H1 (cell line): ENCODE data around the gene ZFP64. TPM values are rescaled to one million over a fixed set of nuclear protein-coding genes. Genes with fewer than 3 reads are reported as not detected.

Experiments used
- CTCF ChIA-PET: fragments of 300-600 bp; sonication (Branson Sonifier 250); formaldehyde crosslinking; loops from one replicate; lab custom pipeline; 2021; ENCODE audit not compliant: partially characterized antibody; lab: Charles Lee
- POLR2A ChIA-PET: fragments of 300-600 bp; sonication (Branson Sonifier 250); formaldehyde crosslinking; loops from one replicate; lab custom pipeline; 2021; ENCODE audit warnings: inconsistent platforms; ENCODE audit not compliant: partially characterized antibody; lab: Charles Lee
- DNase-seq, 2 experiments: peaks; one replicate each; pipeline versions ENCODE4 v3.0.0 to v3.0.0-alpha.2; 2010 to 2022; ENCODE audit warnings: low spot score in 2 of 2, low read depth in 1 of 2, mixed read lengths in 1 of 2
- FAIRE-seq: peaks from 2 replicates; lab custom pipeline; 2011; peaks lifted over from hg19 to GRCh38; lab: Jason Lieb, UNC
- H2AFZ ChIP-seq: 2 replicates; pipeline ENCODE4 v1.8.1; 2012; ENCODE audit warnings: low read length, inconsistent platforms
- H2AK5ac ChIP-seq: 2 replicates; pipeline ENCODE4 v1.6.1; 2013; ENCODE audit warnings: low read depth, low read length
- H2BK120ac ChIP-seq: replicated peaks from 2 replicates; pipeline ENCODE3; 2013; ENCODE audit warnings: low read depth, low read length, inconsistent platforms
- H2BK12ac ChIP-seq: 2 replicates; pipeline ENCODE4 v1.6.1; 2013; ENCODE audit warnings: low read depth, low read length
- H2BK15ac ChIP-seq: 2 replicates; pipeline ENCODE4 v1.6.1; 2013; ENCODE audit warnings: low read length
- H2BK20ac ChIP-seq: 2 replicates; pipeline ENCODE4 v1.6.1; 2013; ENCODE audit warnings: low read length
- H2BK5ac ChIP-seq: 2 replicates; pipeline ENCODE4 v1.6.1; 2013; ENCODE audit warnings: low read depth, low read length
- H3K14ac ChIP-seq: 2 replicates; pipeline ENCODE4 v1.6.1; 2013; ENCODE audit warnings: inconsistent platforms; ENCODE audit not compliant: insufficient read length
- H3K18ac ChIP-seq: 2 replicates; pipeline ENCODE4 v1.6.1; 2013; ENCODE audit warnings: low read length; ENCODE audit errors: extremely low read depth
- H3K23ac ChIP-seq: 2 replicates; pipeline ENCODE4 v1.6.1; 2013; ENCODE audit warnings: inconsistent platforms; ENCODE audit not compliant: insufficient read length
- H3K23me2 ChIP-seq: 2 replicates; pipeline ENCODE4 v1.6.1; 2013; ENCODE audit warnings: low read depth, low read length
- H3K27ac ChIP-seq: 2 replicates; pipeline ENCODE4 v1.6.1; 2011; ENCODE audit warnings: low read depth, low read length, inconsistent platforms
- H3K27me3 ChIP-seq, 4 experiments: replicated peaks in 1 of 4; 1 replicate in 1 of 4; 2 replicates in 3 of 4; pipeline versions ENCODE4 v1.6.1 to v1.8.1; 2011 to 2013; ENCODE audit warnings: low read length in 3 of 4, mild to moderate bottlenecking in 3 of 4, inconsistent platforms in 2 of 4, mixed read lengths in 2 of 4, moderate library complexity in 1 of 4; ENCODE audit not compliant: control insufficient read depth in 3 of 4, insufficient read depth in 3 of 4; ENCODE audit errors: extremely low read depth in 1 of 4
- H3K36me3 ChIP-seq, 4 experiments: 2 replicates each; pipeline versions ENCODE4 v1.6.1 to v1.8.1; 2011 to 2013; ENCODE audit warnings: mild to moderate bottlenecking in 4 of 4, low read length in 3 of 4, moderate library complexity in 2 of 4, control low read depth in 1 of 4, inconsistent platforms in 1 of 4; ENCODE audit not compliant: insufficient read depth in 4 of 4, control insufficient read depth in 2 of 4
- H3K4ac ChIP-seq: replicated peaks from 2 replicates; pipeline ENCODE3; 2013; ENCODE audit warnings: low read length, low read depth, mixed read lengths, inconsistent platforms; ENCODE audit not compliant: insufficient read length
- H3K4me1 ChIP-seq, 4 experiments: replicated peaks in 1 of 4; 1 replicate in 1 of 4; 2 replicates in 3 of 4; pipeline versions ENCODE4 v1.6.1 to v1.8.1; 2011 to 2013; ENCODE audit warnings: low read length in 3 of 4, inconsistent platforms in 2 of 4, mixed read lengths in 1 of 4; ENCODE audit not compliant: insufficient read depth in 4 of 4, control insufficient read depth in 3 of 4
- H3K4me2 ChIP-seq, 2 experiments: 2 replicates each; pipeline versions ENCODE4 v1.6.1 to v1.8.1; 2011 to 2013; ENCODE audit warnings: low read depth in 2 of 2, low read length in 2 of 2, control low read depth in 1 of 2, inconsistent platforms in 1 of 2, mild to moderate bottlenecking in 1 of 2; ENCODE audit not compliant: insufficient read depth in 1 of 2
- H3K4me3 ChIP-seq, 4 experiments: fragments of 200-600, 300-600 bp in 1 of 4; sonication (generic), shearing (Covaris generic), sonication (Bioruptor Twin) in 1 of 4; 2 replicates each; pipeline versions ENCODE4 v1.5.1 to v1.8.1; 2011 to 2016; ENCODE audit warnings: low read length in 4 of 4, low read depth in 3 of 4, control low read depth in 2 of 4, inconsistent platforms in 2 of 4, mild to moderate bottlenecking in 2 of 4, mixed read lengths in 1 of 4, moderate library complexity in 1 of 4; ENCODE audit not compliant: insufficient read depth in 2 of 4; ENCODE audit errors: extremely low read depth in 1 of 4
- H3K56ac ChIP-seq: replicated peaks from 2 replicates; pipeline ENCODE3; 2013; ENCODE audit warnings: low read depth, mild to moderate bottlenecking, mixed read lengths, low read length, inconsistent platforms; ENCODE audit not compliant: insufficient read length
- H3K79me1 ChIP-seq: 2 replicates; pipeline ENCODE4 v1.6.1; 2013; ENCODE audit warnings: low read depth, low read length, control low read depth
- H3K79me2 ChIP-seq, 2 experiments: 2 replicates each; pipeline versions ENCODE4 v1.6.1 to v1.8.1; 2012 to 2013; ENCODE audit warnings: low read length in 2 of 2, mild to moderate bottlenecking in 2 of 2, inconsistent platforms in 1 of 2; ENCODE audit not compliant: insufficient read depth in 2 of 2, control insufficient read depth in 1 of 2
- H3K9ac ChIP-seq, 4 experiments: replicated peaks in 1 of 4; 1 replicate in 1 of 4; 2 replicates in 3 of 4; pipeline versions ENCODE4 v1.6.1 to v1.8.1; 2011 to 2013; ENCODE audit warnings: low read depth in 3 of 4, low read length in 3 of 4, control low read depth in 2 of 4, mild to moderate bottlenecking in 2 of 4, moderate library complexity in 2 of 4, inconsistent platforms in 1 of 4; ENCODE audit errors: extremely low read depth in 1 of 4
- H3K9me3 ChIP-seq, 2 experiments: 2 replicates each; pipeline versions ENCODE4 v1.6.1 to v1.8.1; 2012 to 2013; ENCODE audit warnings: mild to moderate bottlenecking in 2 of 2, moderate library complexity in 2 of 2, control low read depth in 1 of 2, inconsistent platforms in 1 of 2, low read depth in 1 of 2, low read length in 1 of 2, mixed read lengths in 1 of 2; ENCODE audit not compliant: insufficient read depth in 2 of 2
- H4K20me1 ChIP-seq, 2 experiments: replicated peaks in 1 of 2; 2 replicates each; pipeline versions ENCODE3 to v1.8.1; 2011 to 2013; ENCODE audit warnings: inconsistent platforms in 2 of 2, low read length in 2 of 2, mild to moderate bottlenecking in 1 of 2; ENCODE audit not compliant: insufficient read depth in 2 of 2, control insufficient read depth in 1 of 2
- H4K5ac ChIP-seq: 2 replicates; pipeline ENCODE4 v1.6.1; 2013; ENCODE audit warnings: low read length, low read depth, mixed read lengths, inconsistent platforms; ENCODE audit not compliant: insufficient read length
- H4K8ac ChIP-seq: 2 replicates; pipeline ENCODE4 v1.8.0; 2013; ENCODE audit warnings: mild to moderate bottlenecking, moderate library complexity, low read length, inconsistent platforms; ENCODE audit not compliant: insufficient read depth; ENCODE audit errors: extremely low read depth
- H4K91ac ChIP-seq: replicated peaks from 2 replicates; pipeline ENCODE3; 2013; ENCODE audit warnings: low read length, mixed read lengths, inconsistent platforms; ENCODE audit not compliant: insufficient read length
- BRCA1 ChIP-seq: IDR thresholded peaks from 2 replicates; pipeline ENCODE4 v1.6.1; 2012; ENCODE audit warnings: low read depth, low read length, improper control_type of control experiment
- CHD1 ChIP-seq: IDR thresholded peaks from 2 replicates; pipeline ENCODE4 v1.6.1; 2012; ENCODE audit warnings: low read depth, low read length, improper control_type of control experiment
- GABPA ChIP-seq: IDR thresholded peaks from 2 replicates; pipeline ENCODE4 v1.6.1; 2011; ENCODE audit warnings: mild to moderate bottlenecking, low read length, moderate library complexity, borderline replicate concordance; ENCODE audit not compliant: insufficient read depth
- JUN ChIP-seq: IDR thresholded peaks from 2 replicates; pipeline ENCODE4 v1.6.1; 2011; ENCODE audit warnings: low read depth, mild to moderate bottlenecking, improper control_type of control experiment, low read length
- MAX ChIP-seq: IDR thresholded peaks from 2 replicates; pipeline ENCODE4 v1.6.1; 2012; ENCODE audit warnings: inconsistent platforms
- PHF8 ChIP-seq: fragments of 200-600 bp; sonication (generic); conservative IDR thresholded peaks from 2 replicates; pipeline ENCODE4 v1.7.1; 2012; ENCODE audit warnings: low read depth, mild to moderate bottlenecking, inconsistent platforms, low read length, moderate library complexity
- RAD21 ChIP-seq, 2 experiments: IDR thresholded peaks in 1 of 2; conservative IDR thresholded peaks in 1 of 2; 2 replicates each; pipeline ENCODE4 v1.6.1; 2011; ENCODE audit warnings: low read depth in 2 of 2, low read length in 2 of 2, improper control_type of control experiment in 1 of 2, inconsistent platforms in 1 of 2, mild to moderate bottlenecking in 1 of 2, moderate library complexity in 1 of 2
- SAP30 ChIP-seq: fragments of 300-600 bp; sonication (generic); IDR thresholded peaks from 2 replicates; pipeline ENCODE4 v1.7.1; 2012; ENCODE audit warnings: low read length, moderate library complexity, mild to moderate bottlenecking, inconsistent platforms; ENCODE audit not compliant: insufficient read depth, insufficient replicate concordance
- SP4 ChIP-seq: IDR thresholded peaks from 2 replicates; pipeline ENCODE4 v1.6.1; 2012; ENCODE audit warnings: low read length, inconsistent platforms
- TAF1 ChIP-seq: IDR thresholded peaks from 2 replicates; pipeline ENCODE4 v1.6.1; 2011; ENCODE audit warnings: mild to moderate bottlenecking, low read depth, low read length
- TBP ChIP-seq: IDR thresholded peaks from 2 replicates; pipeline ENCODE4 v1.6.1; 2011; ENCODE audit warnings: low read depth, low read length, improper control_type of control experiment
- WGBS, 2 experiments: shearing (Covaris generic) in 1 of 2; methylation state at CpG; one replicate each; pipeline versions ENCODE4 v1.1.6 to v1.1.7; 2013 to 2015; ENCODE audit warnings: low lambda C conversion rate in 2 of 2, mixed read lengths in 2 of 2, inconsistent platforms in 1 of 2, low coverage in 1 of 2, missing lambda C conversion rate in 1 of 2; ENCODE audit not compliant: insufficient replicate concordance in 2 of 2, insufficient coverage in 1 of 2, insufficient read length in 1 of 2; ENCODE audit errors: extremely low coverage in 1 of 2, missing lambda C conversion rate in 1 of 2; 5-methylcytosine and 5-hydroxymethylcytosine counted together
- polyA plus RNA-seq, 7 experiments: library from polyadenylated mRNA; depleted of rRNA in 3 of 7; stranded (reverse) in 5 of 7; unstranded in 2 of 7; fragments of >200 nt in 5 of 7; fragments of 200-250 nt in 2 of 7; gene quantifications; 1 replicate in 5 of 7; 2 replicates in 1 of 7; 4 replicates in 1 of 7; pipeline versions ENCODE4 v1.2.1 to v1.2.3, GENCODE V29; 2011 to 2013; ENCODE audit warnings: missing spikeins in 2 of 7, mixed read lengths in 2 of 7
- total RNA-seq: library from RNA; stranded (reverse); fragmentation: NEBNext Ultra II Directional; extraction: Animal tissue kit (Norgen Biotek cat#: 25700); gene quantifications from 2 replicates; pipeline ENCODE4 v1.2.1, GENCODE V29; 2021

The ZFP64 gene
- total and polyA plus RNA-seq, 2 of the 8 experiments (the other 6 are each of a cell fraction or from before 2014, with no cell fraction given): 25.3 to 43.7 TPM

GRCh38 chr20:52236292-52236691 lies 44.7 kb upstream of the ZFP64 start:
- no peak overlapping the region for H4K91ac ChIP-seq
- H2BK20ac ChIP-seq: no peak overlapping the region
- no peak overlapping the region for H3K9ac ChIP-seq
- no peak overlapping the region for H2AK5ac ChIP-seq
- H3K18ac ChIP-seq: no peak overlapping the region
- ChIA-PET POLR2A (no interaction called here), CTCF (interaction anchor here (0.6 kb wide), 1 partner anchor 77 kb away, joined by 6 read pairs; no protein-coding TSS in a partner anchor)
- H3K23me2 ChIP-seq: no peaks in the 10 kb centered on the region
- TF ChIP-seq TBP (no peak), BRCA1 (no peak), SP4 (no peak), CHD1 (no peak), JUN (no peak), MAX (no peak), GABPA (no peak), RAD21 (IDR thresholded peaks at IDR 0.05 in 1 of 2, conservative IDR thresholded peaks at IDR 0.05 in 1 of 2; ENCODE audit: low read depth in 2 of 2, low read length in 2 of 2) (no peak), TAF1 (no peak), SAP30 (no peak), PHF8 (no peak)
- H2BK12ac ChIP-seq: no peak overlapping the region
- H2AFZ ChIP-seq: no peak overlapping the region
- no peak overlapping the region for H2BK5ac ChIP-seq
- no peaks in the 10 kb centered on the region for H3K79me2 ChIP-seq
- no peak overlapping the region for H3K4ac ChIP-seq
- FAIRE-seq (no peak), DNase-seq (no peak)
- no peak overlapping the region for H3K56ac ChIP-seq
- no peaks in the 10 kb centered on the region for H3K9me3 ChIP-seq
- H3K36me3 ChIP-seq: no peaks in the 10 kb centered on the region
- 91% methylated on average over 7 of the region's 7 CpGs; no CpG with 5 or more reads in 1 of the 2 experiments for WGBS, 2 experiments
- no peak overlapping the region for H3K23ac ChIP-seq
- H3K27me3 ChIP-seq: no peaks in the 10 kb centered on the region
- no peak overlapping the region for H2BK15ac ChIP-seq
- no peak overlapping the region for H4K5ac ChIP-seq
- no peak overlapping the region for H2BK120ac ChIP-seq
- H3K4me3 ChIP-seq: no peak overlapping the region
- no peak overlapping the region for H3K14ac ChIP-seq
- no peak overlapping the region for H3K4me2 ChIP-seq
- H3K79me1 ChIP-seq: no peaks in the 10 kb centered on the region
- no peaks in the 10 kb centered on the region for H4K20me1 ChIP-seq
- 0 out of 2 replicates have a peak overlapping the region, but pooled peaks have one; percentile 48 for H4K8ac ChIP-seq
- H3K4me1 ChIP-seq: no peaks in the 10 kb centered on the region
- no peak overlapping the region for H3K27ac ChIP-seq
